Measurements from ENCODE around the gene ADGRA3. TPM values are rescaled to one million over a fixed set of nuclear protein-coding genes. Genes with fewer than 3 reads are reported as not detected.

ADGRA3 gene
- total RNA-seq, 4 donors from 2014 or later: 19.6 to 58.2 (median 35.1) TPM

GRCh38 chr4:22510750-22511149 is 5.1 kb downstream of the ADGRA3 start:
- TF ChIP-seq CTCF (IDR thresholded peaks at IDR 0.05) (no peak), POLR2A (IDR thresholded peaks at IDR 0.05) (no peak)
- Histone ChIP-seq H3K36me3 (no peaks in the 10 kb centered on the region), H3K4me1 (peaks cover 0 to 12% (median 0%) of the 10 kb centered on the region in 4 donors), H3K27me3 (no peaks in the 10 kb centered on the region), H3K9me3 (no peaks in the 10 kb centered on the region), H3K4me3 (no peak overlapping the region), H3K27ac (no peak overlapping the region)
- no peak for DNase-seq

- no peaks in the 10 kb centered on the region for H3K27me3 ChIP-seq
- TF ChIP-seq POLR2A (IDR thresholded peaks at IDR 0.05) (no peak), CTCF (IDR thresholded peaks at IDR 0.05) (no peak)
- peaks cover 0 to 4% (median 0%) of the 10 kb centered on the region in 4 donors for H3K4me1 ChIP-seq
- no peaks in the 10 kb centered on the region for H3K9me3 ChIP-seq
- H3K36me3 ChIP-seq: no peaks in the 10 kb centered on the region
- DNase-seq: no peak
- H3K27ac ChIP-seq: no peak overlapping the region
- H3K4me3 ChIP-seq: no peak overlapping the region
Measured at GRCh38 chr4:22508376-22508775, 7.5 kb downstream of the ADGRA3 start.

GRCh38 chr4:22504922-22505321 is 10.9 kb downstream of the ADGRA3 start:
- H3K9me3 ChIP-seq: no peaks in the 10 kb centered on the region
- no peak for TF ChIP-seq CTCF (IDR thresholded peaks at IDR 0.05)
- no peak for TF ChIP-seq POLR2A (IDR thresholded peaks at IDR 0.05)
- no peaks in the 10 kb centered on the region for H3K27me3 ChIP-seq
- peaks cover 0 to 23% (median 0%) of the 10 kb centered on the region in 4 donors for H3K4me1 ChIP-seq
- no peak for DNase-seq
- H3K36me3 ChIP-seq: no peaks in the 10 kb centered on the region
- no peak overlapping the region for H3K27ac ChIP-seq
- H3K4me3 ChIP-seq: no peak overlapping the region

- H3K27me3 ChIP-seq: no peaks in the 10 kb centered on the region
- no peaks in the 10 kb centered on the region for H3K9me3 ChIP-seq
- DNase-seq: no peak
- no peak overlapping the region for H3K27ac ChIP-seq
- H3K36me3 ChIP-seq: no peaks in the 10 kb centered on the region
- no peak overlapping the region for H3K4me3 ChIP-seq
- H3K4me1 ChIP-seq: peaks cover 0 to 23% (median 0%) of the 10 kb centered on the region in 4 donors
- no peak for TF ChIP-seq POLR2A (IDR thresholded peaks at IDR 0.05)
- TF ChIP-seq CTCF (IDR thresholded peaks at IDR 0.05): no peak
Measured at GRCh38 chr4:22504447-22504846, 11.4 kb downstream of the ADGRA3 start.

- no peaks in the 10 kb centered on the region for H3K9me3 ChIP-seq
Measured at GRCh38 chr4:22502895-22503814, 12.7 kb downstream of the ADGRA3 start.

GRCh38 chr4:22501715-22502095 is 14.2 kb downstream of the ADGRA3 start:
- H3K9me3 ChIP-seq: no peaks in the 10 kb centered on the region
- TF ChIP-seq CTCF (IDR thresholded peaks at IDR 0.05): no peak
- no peak for TF ChIP-seq POLR2A (IDR thresholded peaks at IDR 0.05)
- peaks cover 0 to 23% (median 0%) of the 10 kb centered on the region in 4 donors for H3K4me1 ChIP-seq
- H3K27ac ChIP-seq: no peak overlapping the region
- H3K4me3 ChIP-seq: no peak overlapping the region
- H3K36me3 ChIP-seq: no peaks in the 10 kb centered on the region
- DNase-seq: no peak
- no peaks in the 10 kb centered on the region for H3K27me3 ChIP-seq

More at GRCh38 chr4:22502895-22503814, 12.7 kb downstream of the ADGRA3 start:
- DNase-seq: no peak
- no peaks in the 10 kb centered on the region for H3K27me3 ChIP-seq
- no peak overlapping the region for H3K27ac ChIP-seq
- H3K4me3 ChIP-seq: no peak overlapping the region
- no peaks in the 10 kb centered on the region for H3K36me3 ChIP-seq
- no peak for TF ChIP-seq POLR2A (IDR thresholded peaks at IDR 0.05)
- H3K4me1 ChIP-seq: peaks cover 0 to 23% (median 0%) of the 10 kb centered on the region in 4 donors
